Cardiac septum (tissue), 1 donor: Measurements from ENCODE around the gene PSMD3. TPM values are rescaled to one million over a fixed set of nuclear protein-coding genes. Genes with fewer than 3 reads are reported as not detected.
A peak's percentile ranks its signal among the peaks of the same experiment; 100 is the strongest.

Experiments used
- DNase-seq: peaks from one replicate; pipeline ENCODE4 v3.0.0-alpha.2; 2020; ENCODE audit warnings: low spot score
- intact Hi-C: fragments of 100-400 bp; cut with DNase I; formaldehyde crosslinking; loops from one replicate; pipeline ENCODE4 v1.14.0; 2022
- total RNA-seq: library from RNA; stranded (reverse); fragmentation: NEBNext Ultra II Directional; extraction: Animal tissue kit (Norgen Biotek cat#: 25700); gene quantifications from one replicate; pipeline ENCODE4 v1.2.1, GENCODE V29; 2021
- donor health status: DM: no; HTN: no; CAD: no.

Gene PSMD3
- total RNA-seq, 1 donor from 2014 or later, result 85.2 TPM

- DNase-seq, result no peak
- intact Hi-C loops, result loop anchor here (2.0 to 10.0 kb wide), 3 partner anchors 95 to 277 kb away; no protein-coding TSS in a partner anchor
Observed at GRCh38 chr17:40017422-40018080, 36.9 kb downstream of the PSMD3 start.

- DNase-seq, result no peak
- intact Hi-C loops, result loop anchor here (2.0 to 10.0 kb wide), 3 partner anchors 94 to 276 kb away; no protein-coding TSS in a partner anchor
Observed at GRCh38 chr17:40018211-40019121, 37.9 kb downstream of the PSMD3 start.

DNA sequence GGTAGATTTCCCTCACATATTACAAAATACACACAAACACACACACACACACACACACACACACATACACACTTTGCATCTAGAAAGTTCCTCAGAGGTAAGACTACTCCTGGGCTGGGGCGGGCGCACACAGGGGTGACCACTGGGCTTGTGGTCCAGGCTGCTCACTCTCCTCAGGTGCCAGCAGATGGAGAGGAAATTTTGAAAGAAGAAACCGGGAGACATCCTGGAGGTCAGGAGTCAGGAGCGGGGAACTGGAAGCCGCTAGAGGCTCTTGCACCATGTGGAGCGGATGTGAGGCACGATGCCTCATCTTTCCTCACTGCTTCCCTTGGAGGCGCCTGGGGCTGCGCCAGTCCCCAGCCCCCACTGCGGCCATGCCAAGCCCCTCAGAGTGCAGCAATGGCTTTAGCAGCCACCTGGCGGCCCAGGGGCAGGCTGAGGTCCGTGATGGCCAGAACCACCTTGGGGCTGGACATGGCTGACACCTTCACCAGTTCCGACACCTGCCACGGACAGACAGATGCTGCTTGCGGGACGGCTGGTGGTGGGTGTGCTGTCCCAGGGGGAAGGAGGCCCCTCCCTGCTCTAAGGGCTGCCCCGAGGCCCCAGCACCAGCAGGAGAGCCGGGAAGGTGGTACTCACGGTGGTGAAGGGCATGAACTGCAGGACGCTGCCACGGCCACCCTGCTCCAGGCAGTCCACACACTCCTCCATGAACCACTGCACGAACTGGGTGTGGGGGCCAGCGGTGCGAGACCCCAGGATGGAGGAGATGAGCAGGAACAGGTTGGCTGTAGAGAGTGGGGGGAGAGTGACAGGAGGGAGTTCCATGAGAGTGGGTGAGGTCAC lies 38.8 kb downstream of the PSMD3 start:
- intact Hi-C loops, result loop anchor here (2.0 to 10.0 kb wide), 3 partner anchors 93 to 275 kb away; no protein-coding TSS in a partner anchor
- DNase-seq, result no peak

DNA sequence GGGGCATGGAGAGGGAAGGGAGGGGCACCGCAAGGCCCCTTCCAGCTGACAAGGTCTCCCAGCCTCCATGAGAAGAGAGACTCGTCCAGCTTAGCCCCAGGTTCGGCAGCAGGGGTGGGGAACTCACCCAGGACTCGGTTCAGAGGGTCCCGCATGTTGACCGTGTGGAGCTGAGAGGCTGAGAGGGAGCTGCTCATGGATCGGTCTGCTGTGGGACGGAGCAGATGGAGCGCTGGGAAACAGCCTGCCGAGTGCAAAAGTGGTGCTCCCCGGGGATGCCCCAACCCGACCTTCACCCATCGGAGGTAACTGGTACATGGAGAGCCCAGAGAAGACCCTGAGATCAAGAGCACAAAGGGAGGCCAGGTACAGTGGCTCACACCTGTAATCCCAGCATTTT lies 39.5 kb downstream of the PSMD3 start:
- no peak for DNase-seq
- intact Hi-C loops, result no loop called here

DNA sequence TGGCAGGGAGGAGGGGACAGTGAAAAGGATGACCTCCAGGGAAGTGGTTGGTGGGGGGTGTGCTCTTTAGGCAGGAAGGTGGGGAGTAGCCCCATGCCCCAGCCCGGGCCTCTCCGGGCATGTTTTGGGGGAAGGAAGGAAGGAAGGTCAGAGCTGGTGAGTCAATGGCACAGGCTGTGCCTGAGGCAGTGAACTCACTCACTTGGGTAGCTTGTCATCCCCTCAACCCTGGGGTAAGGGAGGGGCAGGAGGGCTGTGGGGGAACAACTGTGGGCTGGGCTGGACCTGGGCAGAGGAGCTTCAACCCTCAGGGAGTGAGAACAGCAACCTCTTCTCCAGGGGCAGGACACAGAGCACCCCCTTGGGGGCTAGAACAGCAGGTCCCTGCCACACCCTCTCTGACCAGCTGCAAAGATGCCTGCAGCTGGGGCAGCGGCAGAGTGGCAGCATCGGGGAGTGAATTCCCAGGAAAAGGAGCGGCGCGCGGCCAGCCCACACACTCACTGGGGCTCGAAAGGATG lies 40.9 kb downstream of the PSMD3 start:
- intact Hi-C loops, result no loop called here
- no peak for DNase-seq

- no peak for DNase-seq
Observed at GRCh38 chr17:40022497-40022896, 41.9 kb downstream of the PSMD3 start.

DNA sequence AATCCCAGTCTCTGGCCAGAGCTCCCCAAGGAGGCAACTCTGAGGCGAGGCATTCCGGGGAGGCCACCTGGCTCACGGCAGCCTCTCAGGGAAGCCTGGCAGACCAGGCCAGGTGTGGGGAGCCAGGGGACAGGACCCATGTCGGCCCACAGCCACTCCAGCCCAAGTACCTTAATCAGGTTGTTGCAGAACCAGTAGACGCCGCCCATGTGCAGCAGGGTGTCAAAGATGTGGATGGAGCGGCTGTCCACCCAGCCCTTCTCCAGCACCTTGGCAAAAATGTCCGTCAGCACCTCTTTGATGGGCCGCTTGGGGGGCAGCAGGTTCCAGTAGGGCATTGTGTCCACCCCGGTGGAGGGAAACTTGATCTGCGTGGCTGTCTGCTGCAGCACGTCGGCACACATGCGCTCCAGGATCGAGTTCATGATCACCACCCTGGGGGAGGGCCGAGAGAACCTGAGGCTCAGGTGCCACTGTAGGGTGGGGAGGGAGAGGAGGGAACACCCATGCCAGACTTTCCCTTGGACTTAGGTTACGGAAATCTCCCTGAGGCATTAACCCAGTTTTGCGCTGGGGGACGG lies 42.4 kb downstream of the PSMD3 start:
- intact Hi-C loops, result no loop called here
- DNase-seq, result no peak

More at GRCh38 chr17:40022497-40022896, 41.9 kb downstream of the PSMD3 start:
- intact Hi-C loops, result no loop called here

- no peak for DNase-seq
- intact Hi-C loops, result no loop called here
Observed at GRCh38 chr17:40023590-40024292, 43.1 kb downstream of the PSMD3 start.

GRCh38 chr17:40024901-40025300 lies 44.3 kb downstream of the PSMD3 start:
- DNase-seq, result no peak
- intact Hi-C loops, result no loop called here

- intact Hi-C loops, result no loop called here
- DNase-seq, result no peak
Observed at GRCh38 chr17:40025559-40025958, 45.0 kb downstream of the PSMD3 start.

GRCh38 chr17:40025991-40026815 lies 45.6 kb downstream of the PSMD3 start:
- intact Hi-C loops, result loop anchor here (2.0 kb wide), 1 partner anchor 13 kb away; no protein-coding TSS in a partner anchor
- DNase-seq, result no peak

- intact Hi-C loops, result loop anchor here (2.0 kb wide), 1 partner anchor 14 kb away; no protein-coding TSS in a partner anchor
- DNase-seq, result peak; percentile 91
Observed at GRCh38 chr17:40026816-40027613, 46.4 kb downstream of the PSMD3 start.

- no peak for DNase-seq
- intact Hi-C loops, result loop anchor here (2.0 kb wide), 1 partner anchor 15 kb away; no protein-coding TSS in a partner anchor
Observed at GRCh38 chr17:40027614-40028012, 47.0 kb downstream of the PSMD3 start.

DNA sequence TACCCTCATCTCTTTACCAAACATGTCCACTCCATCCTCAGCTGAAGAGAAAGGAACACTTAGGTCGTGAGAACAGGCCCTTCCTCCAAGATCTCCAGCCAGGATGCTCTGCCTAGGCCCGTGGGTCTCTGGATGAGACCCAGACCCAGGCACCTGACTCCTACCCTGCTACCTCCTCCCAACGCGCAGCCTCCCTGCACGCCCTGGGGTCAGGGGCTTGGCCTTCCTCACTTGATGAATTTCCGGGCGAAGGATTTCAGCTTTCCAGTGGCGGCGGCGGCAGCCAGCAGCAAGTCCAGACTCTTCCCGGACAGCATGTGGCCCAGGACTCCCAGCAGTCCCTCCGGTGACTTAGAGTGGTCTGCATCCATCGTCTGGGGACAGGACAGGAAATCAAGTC lies 48.0 kb downstream of the PSMD3 start:
- intact Hi-C loops, result no loop called here
- DNase-seq, result no peak

- intact Hi-C loops, result loop anchor here (10.0 kb wide), 1 partner anchor 53 kb away; no protein-coding TSS in a partner anchor
- DNase-seq, result no peak
Observed at GRCh38 chr17:40031706-40032105, 51.1 kb downstream of the PSMD3 start.
